Body of pancreas (tissue), 4 donors: ENCODE measurements around the gene HOXA13.

Experiments used
- POLR2A ChIP-seq, 3 donors: fragments of 450-650 bp; IDR thresholded peaks; one replicate each; pipeline ENCODE4 v1.6.1; 2016; ENCODE audit warnings: antibody characterized with exemption in 3 of 3, mild to moderate bottlenecking in 2 of 3
- TF ChIP-seq, protein P1 (sequence below), 7 experiments: fragments of 450-650 bp in 4 of 7; fragments of 200-600 bp in 3 of 7; sonication (generic) in 3 of 7; IDR thresholded peaks; one replicate each; pipeline ENCODE4 v1.5.1; 2016 to 2019; ENCODE audit warnings: antibody characterized with exemption in 7 of 7

DNA sequence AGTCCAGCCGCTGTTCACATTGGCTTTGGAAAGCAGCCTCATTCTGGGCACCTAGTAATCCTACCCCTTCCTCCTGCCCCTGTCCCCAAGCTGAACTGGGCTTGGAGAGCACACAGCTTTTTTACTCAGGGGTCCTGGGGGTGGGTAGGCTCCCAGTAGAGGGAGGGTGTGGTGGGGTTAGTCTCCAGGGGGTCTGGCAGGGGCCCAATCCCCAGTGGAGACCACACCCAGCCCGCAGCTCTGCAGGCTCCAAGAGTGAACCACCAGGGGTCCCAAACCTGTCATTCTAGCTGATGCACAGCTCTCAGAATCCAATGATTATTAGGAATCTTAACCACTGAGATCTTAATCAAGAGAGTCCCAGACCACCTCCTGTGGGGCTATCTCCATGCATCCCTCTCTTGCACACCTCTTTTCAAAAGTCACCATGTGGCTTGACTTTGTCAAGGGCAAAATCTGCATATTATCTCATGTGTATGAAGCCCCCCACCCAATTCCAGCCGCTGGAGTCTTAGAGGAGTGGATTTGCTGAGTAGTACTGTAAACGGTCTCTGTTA, 17.5 kb downstream of the HOXA13 start:
- TF ChIP-seq, protein P1, sequence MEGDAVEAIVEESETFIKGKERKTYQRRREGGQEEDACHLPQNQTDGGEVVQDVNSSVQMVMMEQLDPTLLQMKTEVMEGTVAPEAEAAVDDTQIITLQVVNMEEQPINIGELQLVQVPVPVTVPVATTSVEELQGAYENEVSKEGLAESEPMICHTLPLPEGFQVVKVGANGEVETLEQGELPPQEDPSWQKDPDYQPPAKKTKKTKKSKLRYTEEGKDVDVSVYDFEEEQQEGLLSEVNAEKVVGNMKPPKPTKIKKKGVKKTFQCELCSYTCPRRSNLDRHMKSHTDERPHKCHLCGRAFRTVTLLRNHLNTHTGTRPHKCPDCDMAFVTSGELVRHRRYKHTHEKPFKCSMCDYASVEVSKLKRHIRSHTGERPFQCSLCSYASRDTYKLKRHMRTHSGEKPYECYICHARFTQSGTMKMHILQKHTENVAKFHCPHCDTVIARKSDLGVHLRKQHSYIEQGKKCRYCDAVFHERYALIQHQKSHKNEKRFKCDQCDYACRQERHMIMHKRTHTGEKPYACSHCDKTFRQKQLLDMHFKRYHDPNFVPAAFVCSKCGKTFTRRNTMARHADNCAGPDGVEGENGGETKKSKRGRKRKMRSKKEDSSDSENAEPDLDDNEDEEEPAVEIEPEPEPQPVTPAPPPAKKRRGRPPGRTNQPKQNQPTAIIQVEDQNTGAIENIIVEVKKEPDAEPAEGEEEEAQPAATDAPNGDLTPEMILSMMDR (IDR thresholded peaks at IDR 0.05) = no peak
- TF ChIP-seq POLR2A (IDR thresholded peaks at IDR 0.05) = no peak
